Endothelial cell of umbilical vein (primary cell): ENCODE measurements around the gene RNASE13. TPM values are rescaled to one million over a fixed set of nuclear protein-coding genes. Genes with fewer than 3 reads are reported as not detected.

Experiments
- BruUV-seq: library from RNA; stranded (reverse); fragments of 400-500 nt; replicated peaks from 2 replicates; lab custom pipeline; 2021; lab: Mats Ljungman, UMichigan
- CTCF ChIA-PET: fragments of 300-600, 350-600 bp; sonication (Branson Sonifier 250); formaldehyde crosslinking; loops from one replicate; lab custom pipeline; 2021; ENCODE audit warnings: antibody characterized with exemption, inconsistent platforms; lab: Charles Lee
- POLR2A ChIA-PET: fragments of 300-600, 350-600 bp; sonication (Branson Sonifier 250); formaldehyde crosslinking; loops from one replicate; lab custom pipeline; 2021; ENCODE audit warnings: antibody characterized with exemption, inconsistent platforms; lab: Charles Lee
- DNase-seq: peaks from one replicate; pipeline ENCODE4 v3.0.0-alpha.2; 2011; ENCODE audit warnings: low read depth, low spot score
- FAIRE-seq: peaks from 2 replicates; lab custom pipeline; 2011; peaks lifted over from hg19 to GRCh38; lab: Jason Lieb, UNC
- H2AFZ ChIP-seq: 2 replicates; pipeline ENCODE4 v1.6.0; 2012; ENCODE audit warnings: low read depth, low read length, control low read depth, inconsistent platforms
- H3K27ac ChIP-seq: 2 replicates; pipeline ENCODE4 v1.5.1; 2011; ENCODE audit warnings: low read depth, mild to moderate bottlenecking, control low read depth, low read length, moderate library complexity; ENCODE audit not compliant: insufficient read depth
- H3K27me3 ChIP-seq, 2 experiments: 2 replicates each; pipeline versions ENCODE4 v1.6.0 to v1.6.1; 2011; ENCODE audit warnings: low read length in 2 of 2, mixed read lengths in 1 of 2; ENCODE audit not compliant: control insufficient read depth in 2 of 2, insufficient read depth in 2 of 2
- H3K36me3 ChIP-seq, 2 experiments: 2 replicates in 1 of 2; 3 replicates in 1 of 2; pipeline ENCODE4 v1.5.1; 2011; ENCODE audit warnings: low read length in 2 of 2, mild to moderate bottlenecking in 1 of 2, moderate library complexity in 1 of 2; ENCODE audit not compliant: control insufficient read depth in 2 of 2, insufficient read depth in 2 of 2; ENCODE audit errors: extremely low read depth in 1 of 2
- H3K4me1 ChIP-seq: 3 replicates; pipeline ENCODE4 v1.5.1; 2011; ENCODE audit warnings: mild to moderate bottlenecking, low read length; ENCODE audit not compliant: control insufficient read depth, insufficient read depth; ENCODE audit errors: extremely low read depth
- H3K4me2 ChIP-seq: 2 replicates; pipeline ENCODE4 v1.6.1; 2011; ENCODE audit warnings: low read length, control low read depth, mixed read lengths; ENCODE audit not compliant: insufficient read depth
- H3K4me3 ChIP-seq, 3 experiments: fragments of 200-600 bp in 1 of 3; sonication (generic), shearing (Covaris generic) in 1 of 3; replicated peaks in 1 of 3; 2 replicates each; pipeline ENCODE4 v1.5.1; 2011 to 2016; ENCODE audit warnings: control low read depth in 3 of 3, low read length in 3 of 3, mild to moderate bottlenecking in 2 of 3, inconsistent platforms in 1 of 3, low read depth in 1 of 3, moderate library complexity in 1 of 3; ENCODE audit not compliant: insufficient read depth in 1 of 3
- H3K79me2 ChIP-seq: 2 replicates; pipeline ENCODE4 v1.6.0; 2012; ENCODE audit warnings: low read length, inconsistent platforms; ENCODE audit not compliant: control insufficient read depth, insufficient read depth
- H3K9ac ChIP-seq: replicated peaks from 2 replicates; pipeline ENCODE3; 2011; ENCODE audit warnings: low read length, control low read depth; ENCODE audit not compliant: insufficient read depth; ENCODE audit errors: extremely low read depth
- H3K9me1 ChIP-seq: replicated peaks from 3 replicates; pipeline ENCODE4 v1.6.0; 2011; ENCODE audit warnings: mild to moderate bottlenecking, low read length; ENCODE audit not compliant: control insufficient read depth, insufficient read depth; ENCODE audit errors: extremely low read depth
- H3K9me3 ChIP-seq: replicated peaks from 2 replicates; pipeline ENCODE4 v1.5.1; 2012; ENCODE audit warnings: low read length, inconsistent platforms; ENCODE audit not compliant: control insufficient read depth, insufficient read depth
- H4K20me1 ChIP-seq: replicated peaks from 2 replicates; pipeline ENCODE3; 2011; ENCODE audit warnings: mild to moderate bottlenecking, low read length; ENCODE audit not compliant: control insufficient read depth, insufficient read depth; ENCODE audit errors: extremely low read depth
- EZH2 ChIP-seq: IDR thresholded peaks from 2 replicates; pipeline ENCODE4 v1.6.1; 2012; ENCODE audit warnings: borderline replicate concordance, low read depth, mild to moderate bottlenecking, moderate library complexity, low read length, inconsistent platforms; ENCODE audit not compliant: severe bottlenecking
- FOS ChIP-seq: IDR thresholded peaks from 2 replicates; pipeline ENCODE4 v1.6.1; 2011; ENCODE audit warnings: mild to moderate bottlenecking, low read length, moderate library complexity, borderline replicate concordance; ENCODE audit not compliant: insufficient read depth
- GATA2 ChIP-seq: IDR thresholded peaks from 2 replicates; pipeline ENCODE4 v1.7.0; 2011; ENCODE audit warnings: low read depth, mild to moderate bottlenecking, moderate library complexity, mixed read lengths, low read length; ENCODE audit not compliant: insufficient read length, insufficient read depth
- JUN ChIP-seq: IDR thresholded peaks from 2 replicates; pipeline ENCODE4 v1.6.1; 2011; ENCODE audit warnings: borderline replicate concordance, low read depth; ENCODE audit not compliant: insufficient read length, insufficient read depth
- MYC ChIP-seq: IDR thresholded peaks from one replicate; pipeline ENCODE4 v1.6.1; 2011; ENCODE audit warnings: mild to moderate bottlenecking, low read depth, low read length
- POLR2A ChIP-seq: IDR thresholded peaks from 2 replicates; pipeline ENCODE4 v1.6.1; 2012; ENCODE audit warnings: low read depth, mild to moderate bottlenecking, control low read depth, low read length
- POLR2AphosphoS5 ChIP-seq: IDR thresholded peaks from 2 replicates; pipeline ENCODE4 v1.6.1; 2012; ENCODE audit warnings: low read depth, mild to moderate bottlenecking, control low read depth, low read length, moderate library complexity; ENCODE audit not compliant: insufficient read depth
- dilution Hi-C: fragments of 300-500 bp; cut with MboI; formaldehyde crosslinking; loops from one replicate; pipeline ENCODE4 v1.15.0; 2019; ENCODE audit warnings: low sequenced_read_pairs; ENCODE audit not compliant: extremely low pct_ligation_motif_present
- intact Hi-C: fragments of 100-400 bp; cut with micrococcal nuclease; formaldehyde crosslinking; loops from one replicate; pipeline ENCODE4 v1.10.0; 2022
- polyA plus RNA-seq, 4 experiments: library from polyadenylated mRNA; depleted of rRNA in 3 of 4; stranded (reverse) in 3 of 4; unstranded in 1 of 4; fragments of >200 nt; gene quantifications; 2 replicates each; pipeline versions ENCODE4 v1.2.1 to v1.2.3, GENCODE V29; 2011 to 2012; ENCODE audit warnings: missing spikeins in 1 of 4
- total RNA-seq: library from RNA; stranded (reverse); gene quantifications from 2 replicates; pipeline ENCODE4 v1.2.3, GENCODE V29; 2021
- TF ChIP-seq, protein P1 (sequence below): IDR thresholded peaks from 2 replicates; pipeline ENCODE4 v1.6.1; 2011; ENCODE audit not compliant: insufficient read depth, insufficient read length
- TF ChIP-seq, protein P2 (sequence below), 2 donors: IDR thresholded peaks; 1 replicate in 1 of 2; 2 replicates in 1 of 2; pipeline ENCODE4 v1.5.1; 2011; ENCODE audit warnings: low read length in 2 of 2, mild to moderate bottlenecking in 2 of 2, moderate library complexity in 2 of 2, control low read depth in 1 of 2, inconsistent platforms in 1 of 2, low read depth in 1 of 2; ENCODE audit not compliant: insufficient read depth in 1 of 2; ENCODE audit errors: extremely low read depth in 1 of 2

Gene RNASE13
- total and polyA plus RNA-seq, 2 donors (not counting 3 experiments of a cell fraction or from before 2014, with no cell fraction given): not detected

DNA sequence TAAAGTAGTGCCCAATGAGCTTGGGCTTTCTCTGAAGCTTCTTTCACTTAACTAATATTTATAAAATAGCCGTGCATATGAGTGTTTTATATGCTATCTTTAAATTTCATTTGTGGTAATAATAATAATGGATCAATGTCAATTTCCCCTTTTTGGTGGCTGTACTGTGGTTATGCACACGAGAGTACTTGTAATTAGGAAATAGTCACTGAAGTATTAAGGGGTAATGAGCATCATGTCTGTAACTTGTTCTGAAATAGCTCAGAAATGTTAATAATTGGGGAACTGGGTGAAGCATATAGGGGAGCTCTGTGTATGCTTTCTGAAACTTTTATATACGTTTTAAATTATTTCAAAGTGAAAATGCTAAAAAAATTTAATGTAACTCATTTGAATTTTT, 16.0 kb upstream of the RNASE13 start:
- no TSS peak for BruUV-seq
- Histone ChIP-seq H3K27me3 (peaks cover 22 to 29% of the 10 kb centered on the region in 2 experiments), H3K4me1 (no peaks in the 10 kb centered on the region), H4K20me1 (no peaks in the 10 kb centered on the region), H3K9me1 (no peaks in the 10 kb centered on the region), H3K9me3 (no peaks in the 10 kb centered on the region), H2AFZ (no peak overlapping the region), H3K79me2 (no peaks in the 10 kb centered on the region), H3K9ac (no peak overlapping the region), H3K4me3 (no peak overlapping the region), H3K36me3 (no peaks in the 10 kb centered on the region), H3K27ac (no peak overlapping the region), H3K4me2 (no peak overlapping the region)
- dilution Hi-C loops: no loop called here
- intact Hi-C loops: no loop called here
- TF ChIP-seq MYC: no peak
- TF ChIP-seq JUN: no peak
- TF ChIP-seq, protein P1, sequence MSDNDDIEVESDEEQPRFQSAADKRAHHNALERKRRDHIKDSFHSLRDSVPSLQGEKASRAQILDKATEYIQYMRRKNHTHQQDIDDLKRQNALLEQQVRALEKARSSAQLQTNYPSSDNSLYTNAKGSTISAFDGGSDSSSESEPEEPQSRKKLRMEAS: no peak
- TF ChIP-seq, protein P2, sequence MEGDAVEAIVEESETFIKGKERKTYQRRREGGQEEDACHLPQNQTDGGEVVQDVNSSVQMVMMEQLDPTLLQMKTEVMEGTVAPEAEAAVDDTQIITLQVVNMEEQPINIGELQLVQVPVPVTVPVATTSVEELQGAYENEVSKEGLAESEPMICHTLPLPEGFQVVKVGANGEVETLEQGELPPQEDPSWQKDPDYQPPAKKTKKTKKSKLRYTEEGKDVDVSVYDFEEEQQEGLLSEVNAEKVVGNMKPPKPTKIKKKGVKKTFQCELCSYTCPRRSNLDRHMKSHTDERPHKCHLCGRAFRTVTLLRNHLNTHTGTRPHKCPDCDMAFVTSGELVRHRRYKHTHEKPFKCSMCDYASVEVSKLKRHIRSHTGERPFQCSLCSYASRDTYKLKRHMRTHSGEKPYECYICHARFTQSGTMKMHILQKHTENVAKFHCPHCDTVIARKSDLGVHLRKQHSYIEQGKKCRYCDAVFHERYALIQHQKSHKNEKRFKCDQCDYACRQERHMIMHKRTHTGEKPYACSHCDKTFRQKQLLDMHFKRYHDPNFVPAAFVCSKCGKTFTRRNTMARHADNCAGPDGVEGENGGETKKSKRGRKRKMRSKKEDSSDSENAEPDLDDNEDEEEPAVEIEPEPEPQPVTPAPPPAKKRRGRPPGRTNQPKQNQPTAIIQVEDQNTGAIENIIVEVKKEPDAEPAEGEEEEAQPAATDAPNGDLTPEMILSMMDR (IDR thresholded peaks at IDR 0.05; ENCODE audit: extremely low read depth in 1 of 2, insufficient read depth in 1 of 2, low read depth in 1 of 2, low read length in 2 of 2): no peak
- TF ChIP-seq POLR2AphosphoS5: no peak
- TF ChIP-seq POLR2A: no peak
- no peak for TF ChIP-seq GATA2
- TF ChIP-seq EZH2: no peak
- TF ChIP-seq FOS: no peak
- CTCF ChIA-PET: interaction anchor here (1.2 to 2.4 kb wide), 4 partner anchors 10 to 36 kb away, joined by 3 to 10 read pairs (median 4); no protein-coding TSS in a partner anchor
- POLR2A ChIA-PET: no interaction called here
- FAIRE-seq (no peak), DNase-seq (no peak)
